Upper lobe of left lung (tissue), 4 donors: Measurements from ENCODE around the gene CAMK1.

Experiments used
- CTCF ChIP-seq, 6 experiments: fragments of 450-650 bp in 4 of 6; fragments of 200-600 bp in 2 of 6; sonication (generic) in 2 of 6; IDR thresholded peaks; one replicate each; pipeline ENCODE4 v1.5.1; 2016 to 2019; ENCODE audit warnings: antibody characterized with exemption in 6 of 6
- EP300 ChIP-seq, 4 donors: sonication (generic); formaldehyde crosslinking; IDR thresholded peaks; one replicate each; pipeline ENCODE4 v1.5.1; 2017; ENCODE audit warnings: antibody characterized with exemption in 4 of 4, control low read depth in 2 of 4
- POLR2A ChIP-seq, 4 donors: fragments of 450-650 bp; IDR thresholded peaks; one replicate each; pipeline ENCODE4 v1.5.1; 2016 to 2017; ENCODE audit warnings: antibody characterized with exemption in 4 of 4, mild to moderate bottlenecking in 2 of 4

GRCh38 chr3:9787714-9788113 lies 18.0 kb upstream of the CAMK1 start:
- no peak for TF ChIP-seq CTCF (IDR thresholded peaks at IDR 0.05)
- TF ChIP-seq POLR2A (IDR thresholded peaks at IDR 0.05): no peak
- TF ChIP-seq EP300 (IDR thresholded peaks at IDR 0.05): no peak
